ENCODE data around the gene UST.
A peak's percentile ranks its signal among the peaks of the same experiment; 100 is the strongest.

The UST gene

DNA sequence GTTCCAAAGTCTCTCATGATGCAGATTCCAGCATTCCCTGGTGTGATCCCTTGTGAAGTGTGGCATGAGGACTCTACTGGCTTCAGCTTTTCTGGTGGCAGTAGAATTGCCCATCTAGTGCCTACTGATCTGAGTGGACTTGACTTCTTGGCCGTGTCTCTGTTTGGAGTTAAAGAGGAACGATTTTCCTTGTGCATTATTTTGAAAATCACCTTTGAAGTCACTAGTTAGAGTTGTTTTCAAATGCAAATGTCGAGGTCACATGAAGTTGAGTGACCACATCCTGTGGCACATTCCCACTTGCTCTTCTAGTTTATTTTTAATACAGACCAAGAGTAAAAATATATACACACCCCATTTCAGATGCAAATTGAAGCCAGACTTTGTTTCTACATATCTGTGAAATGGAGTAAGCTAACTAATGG, 300.0 kb downstream of the UST start:
- DNase-seq = no peak

DNA sequence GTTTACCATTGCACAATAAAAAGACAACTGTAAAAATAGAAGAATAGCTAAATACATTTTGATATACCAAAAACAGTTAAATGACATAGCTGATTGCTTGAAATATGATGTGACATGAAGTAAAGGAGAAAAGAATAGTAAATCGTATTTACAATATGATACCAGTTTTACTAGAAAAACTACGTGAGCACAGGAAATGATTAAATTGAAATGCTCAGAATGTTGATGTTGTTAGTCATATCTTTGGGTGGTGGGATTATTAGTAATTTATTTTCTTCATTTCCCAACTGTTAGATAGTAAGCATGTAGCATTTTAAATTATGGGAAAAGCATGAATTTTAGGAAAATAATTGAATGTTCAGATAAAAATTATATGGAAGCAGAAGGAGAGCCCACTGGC, 302.4 kb downstream of the UST start:
- no peak for DNase-seq

DNA sequence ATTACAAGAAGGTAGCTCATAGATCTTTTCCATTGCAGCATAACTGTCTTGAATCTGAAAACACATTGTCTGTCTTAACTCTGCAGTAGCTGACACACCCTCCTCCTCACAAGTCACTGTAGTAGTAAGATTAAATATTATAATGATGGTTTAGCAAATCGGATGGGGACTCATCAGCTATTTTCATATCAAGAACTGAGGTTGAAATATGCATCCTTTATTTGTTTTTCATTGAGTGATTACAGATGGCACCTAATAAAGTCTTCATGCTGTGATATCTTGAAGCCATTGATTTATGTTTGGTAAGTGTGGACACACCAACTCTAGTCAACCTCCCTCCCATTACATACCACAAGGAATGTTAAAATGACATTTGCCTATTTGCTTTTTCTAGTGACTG, 303.3 kb downstream of the UST start:
- DNase-seq = no peak

DNA sequence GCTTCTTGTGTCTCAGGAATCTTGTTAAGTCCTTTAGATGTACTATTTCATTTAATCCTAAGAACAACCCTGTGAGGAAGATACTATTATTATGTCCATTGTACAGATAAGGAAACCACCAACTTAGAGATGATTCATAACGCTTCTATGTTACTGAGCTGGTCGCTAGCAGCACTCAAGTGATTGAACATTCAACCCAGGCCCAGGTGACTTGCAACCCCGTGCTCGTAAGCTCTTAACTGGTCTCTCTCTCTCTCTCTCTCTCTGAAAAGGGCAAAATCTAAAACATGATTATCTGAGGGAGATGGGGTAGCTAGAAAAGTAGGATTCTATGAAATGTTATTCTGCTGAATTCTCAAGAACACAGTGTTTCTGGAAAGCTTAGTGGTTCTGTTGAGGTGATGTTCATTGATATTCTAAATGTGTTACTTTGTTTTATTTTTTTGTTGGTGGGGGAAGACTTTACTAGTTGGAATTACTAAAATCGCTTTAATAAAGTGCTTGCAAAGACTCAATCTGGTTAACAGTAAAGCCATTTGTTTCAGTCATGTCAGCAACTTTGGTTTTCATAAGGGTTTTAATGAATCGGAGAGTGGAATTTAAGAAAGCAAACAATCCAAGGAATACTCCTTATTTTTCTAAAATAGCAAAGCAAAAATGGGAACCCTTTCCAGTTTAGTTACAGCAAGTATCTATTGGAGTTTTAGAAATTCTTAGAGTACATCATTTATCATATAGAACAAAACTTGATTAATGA, 305.7 kb downstream of the UST start:
- no peak for DNase-seq

DNA sequence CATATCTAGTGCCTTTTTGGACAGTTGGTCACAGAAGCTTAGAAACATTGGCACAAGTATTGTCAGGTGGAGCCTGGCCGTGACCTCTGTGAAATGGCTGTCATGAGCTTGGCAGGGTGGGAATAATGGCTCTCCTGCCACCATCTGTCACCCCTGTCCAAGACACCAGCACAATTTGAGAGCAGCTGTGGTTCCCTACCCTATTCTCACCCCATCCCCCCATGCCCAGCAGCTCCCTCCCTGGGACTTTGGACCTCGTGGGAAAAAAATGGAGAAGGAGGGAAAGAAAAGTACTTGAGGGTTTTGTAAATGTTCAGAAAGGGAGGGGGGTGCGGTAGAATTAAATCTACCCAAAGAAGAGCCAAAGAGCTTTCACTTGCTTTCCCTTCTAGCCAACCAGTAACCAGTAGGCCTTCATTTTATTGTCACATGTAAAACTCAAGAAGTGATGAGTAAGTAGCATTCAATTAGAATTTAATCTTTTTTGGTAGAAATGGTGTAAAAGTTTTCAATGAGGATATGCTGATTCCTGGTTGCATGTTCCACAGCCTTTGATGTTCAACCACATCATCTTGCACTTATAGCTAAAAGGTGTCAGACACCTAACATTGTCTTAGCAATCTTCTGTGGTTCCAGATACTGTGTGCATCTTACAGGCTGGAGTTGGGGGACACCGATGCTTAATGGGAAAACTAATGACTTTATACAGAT, 307.2 kb downstream of the UST start:
- DNase-seq = no peak

DNA sequence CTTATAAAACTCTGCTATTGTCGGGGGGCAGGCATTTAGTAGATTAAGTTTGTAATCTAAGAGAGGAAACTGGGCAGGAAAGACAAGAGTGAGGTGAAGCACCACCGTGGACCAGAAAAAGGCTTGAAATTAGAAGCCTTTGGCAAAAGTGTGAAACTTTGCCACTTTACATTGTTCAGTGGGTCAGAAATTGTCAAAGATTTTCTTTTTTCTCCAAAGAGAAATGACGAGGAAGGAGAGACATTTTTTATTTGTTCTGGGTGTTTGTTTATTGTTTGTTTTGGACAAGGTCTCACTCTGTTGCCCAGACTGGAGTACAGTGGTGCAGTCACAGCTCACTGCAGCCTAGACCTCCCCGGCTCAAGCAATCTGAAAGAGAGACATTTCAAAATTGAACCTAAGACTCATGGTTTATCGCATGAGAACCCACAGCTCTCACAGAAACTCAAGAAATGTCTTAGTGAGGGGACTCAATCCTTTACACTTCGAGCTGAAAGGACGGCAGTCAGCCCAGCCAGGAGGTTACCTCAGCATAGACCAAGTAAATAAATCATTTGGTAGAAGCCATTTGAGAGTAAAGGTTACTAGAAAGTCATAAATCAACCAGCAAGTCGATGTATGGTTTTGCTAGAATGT, 307.8 kb downstream of the UST start:
- no peak for DNase-seq

DNA sequence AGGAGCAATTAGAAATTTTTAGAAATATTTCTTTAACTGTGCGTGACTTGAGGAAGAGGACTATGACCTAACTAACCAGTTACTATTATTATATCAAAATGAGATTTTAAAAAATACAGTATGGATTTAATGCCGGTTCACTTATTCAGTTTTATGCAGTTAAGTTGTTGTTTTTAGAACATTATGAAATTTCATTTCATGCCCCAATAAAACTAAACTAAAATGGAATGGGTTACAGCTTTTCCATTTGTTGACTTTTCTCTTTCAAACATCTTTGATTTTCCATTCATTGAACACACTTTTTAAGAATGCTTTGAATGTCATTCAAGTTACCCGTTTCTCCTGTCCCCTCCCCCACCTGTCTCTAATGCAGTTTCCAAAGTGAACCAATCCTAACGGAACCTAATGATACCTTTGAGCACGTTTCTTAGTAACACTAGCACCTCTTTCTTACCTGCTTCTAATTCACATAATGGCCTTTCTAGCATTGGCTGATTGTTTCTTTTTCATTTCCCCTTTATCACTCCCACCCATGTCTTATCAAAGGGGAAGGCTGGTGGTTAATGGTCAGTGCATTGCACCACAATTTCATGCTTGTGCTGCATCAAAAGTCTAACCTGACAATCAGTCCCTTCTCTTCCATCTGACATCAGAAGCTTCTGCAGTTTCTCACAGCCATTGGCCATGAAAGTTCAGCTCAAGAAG, 308.5 kb downstream of the UST start:
- DNase-seq = no peak

DNA sequence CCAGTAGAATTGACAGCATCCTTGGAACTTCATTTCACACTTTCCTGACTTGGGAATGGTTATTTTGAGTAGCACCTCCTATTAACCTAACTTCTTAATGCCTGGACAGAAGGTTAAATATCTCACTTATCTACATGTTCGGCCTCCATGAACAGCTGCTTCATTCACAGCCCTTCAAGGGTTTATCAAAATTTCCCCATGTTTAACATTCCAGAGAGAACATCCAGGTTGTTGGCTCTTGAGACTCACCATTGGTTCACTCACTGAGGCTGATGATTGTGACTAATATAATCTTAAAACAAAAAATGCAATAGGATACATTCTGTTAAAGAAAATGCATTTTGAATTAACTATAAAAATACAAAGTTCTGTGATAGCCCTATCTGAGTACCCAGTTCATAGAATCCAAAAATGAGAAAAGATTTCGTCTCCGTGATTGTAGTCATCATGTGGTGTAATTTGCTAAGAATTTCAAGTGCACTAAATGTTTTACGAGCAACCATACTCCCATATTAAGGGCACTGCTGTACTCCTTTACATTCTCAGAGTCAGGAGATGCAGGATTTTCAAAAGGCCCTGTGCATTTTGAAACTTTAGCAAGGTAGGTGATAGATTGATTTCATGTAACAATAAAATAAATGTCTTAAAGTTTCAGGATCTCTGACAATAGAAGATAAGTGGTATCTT, 310.1 kb downstream of the UST start:
- DNase-seq = no peak

DNA sequence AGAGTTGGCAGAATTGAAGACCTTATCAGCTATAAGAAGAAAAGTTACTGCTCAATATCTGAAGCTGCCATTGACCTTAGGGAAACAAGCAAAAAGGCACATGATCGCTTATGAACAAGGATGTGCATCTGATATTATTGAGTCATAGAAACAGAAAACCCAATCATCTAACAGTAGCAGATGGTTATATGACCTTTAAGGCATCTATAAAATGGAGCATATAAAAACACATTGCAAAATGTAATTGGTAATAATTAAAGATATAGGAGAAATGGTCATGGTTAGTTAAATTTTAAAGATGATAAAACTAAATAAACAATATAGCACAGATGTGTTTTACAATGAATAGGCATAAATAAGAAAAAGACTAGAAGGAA, 310.6 kb downstream of the UST start:
- DNase-seq = no peak

DNA sequence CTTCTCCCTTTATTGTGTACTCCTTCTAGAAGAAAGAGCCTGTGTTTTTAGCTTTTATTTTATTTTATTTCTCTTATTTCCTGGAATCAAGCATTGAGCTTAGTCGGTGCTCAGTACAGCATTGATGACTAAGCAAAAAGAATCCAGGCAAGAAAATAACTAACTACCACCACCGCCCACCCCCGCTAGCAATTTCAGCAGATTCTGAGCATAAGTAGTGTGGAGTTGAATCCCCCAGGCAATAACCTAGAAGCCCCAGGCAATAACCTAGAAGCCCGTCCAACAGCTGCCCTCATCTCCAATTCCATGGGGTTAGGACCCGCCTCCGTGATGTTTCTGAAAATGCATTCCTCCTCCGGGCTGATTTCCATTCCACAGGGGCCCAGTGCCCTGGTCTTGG, 312.7 kb downstream of the UST start:
- no peak for DNase-seq

DNA sequence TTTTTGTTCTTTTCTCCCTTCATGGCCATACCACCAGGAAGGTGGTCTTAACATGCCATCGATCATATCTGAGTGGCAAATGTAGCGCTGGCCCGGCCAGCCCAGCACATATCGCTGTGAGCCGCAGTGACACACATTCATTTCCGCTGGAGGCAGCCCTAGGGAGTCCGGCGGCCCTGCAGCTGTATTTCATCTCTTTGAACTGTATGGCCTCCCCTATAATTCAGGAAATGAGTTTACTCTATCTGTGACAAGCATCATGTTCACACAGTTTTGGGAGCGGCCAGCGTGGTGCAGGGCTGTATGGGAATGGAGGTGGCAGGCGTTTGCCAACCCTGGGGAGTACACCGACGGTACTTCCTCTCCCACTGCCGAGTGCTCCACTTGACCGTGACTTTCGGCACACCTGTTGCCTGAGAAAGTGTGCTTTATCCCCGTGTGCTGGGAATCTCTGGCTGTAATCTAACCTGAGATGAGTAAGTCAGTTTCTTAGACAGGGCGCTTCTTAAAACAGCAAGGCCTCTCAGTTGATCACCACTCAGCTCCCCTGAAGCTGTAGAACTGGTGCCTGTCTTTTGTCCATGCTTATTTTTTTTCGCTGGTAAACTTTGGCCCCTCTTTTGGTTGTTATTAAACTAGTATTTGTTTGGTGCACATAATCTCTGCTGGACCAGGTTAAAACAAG, 313.6 kb downstream of the UST start:
- DNase-seq = peak; percentile 60

DNA sequence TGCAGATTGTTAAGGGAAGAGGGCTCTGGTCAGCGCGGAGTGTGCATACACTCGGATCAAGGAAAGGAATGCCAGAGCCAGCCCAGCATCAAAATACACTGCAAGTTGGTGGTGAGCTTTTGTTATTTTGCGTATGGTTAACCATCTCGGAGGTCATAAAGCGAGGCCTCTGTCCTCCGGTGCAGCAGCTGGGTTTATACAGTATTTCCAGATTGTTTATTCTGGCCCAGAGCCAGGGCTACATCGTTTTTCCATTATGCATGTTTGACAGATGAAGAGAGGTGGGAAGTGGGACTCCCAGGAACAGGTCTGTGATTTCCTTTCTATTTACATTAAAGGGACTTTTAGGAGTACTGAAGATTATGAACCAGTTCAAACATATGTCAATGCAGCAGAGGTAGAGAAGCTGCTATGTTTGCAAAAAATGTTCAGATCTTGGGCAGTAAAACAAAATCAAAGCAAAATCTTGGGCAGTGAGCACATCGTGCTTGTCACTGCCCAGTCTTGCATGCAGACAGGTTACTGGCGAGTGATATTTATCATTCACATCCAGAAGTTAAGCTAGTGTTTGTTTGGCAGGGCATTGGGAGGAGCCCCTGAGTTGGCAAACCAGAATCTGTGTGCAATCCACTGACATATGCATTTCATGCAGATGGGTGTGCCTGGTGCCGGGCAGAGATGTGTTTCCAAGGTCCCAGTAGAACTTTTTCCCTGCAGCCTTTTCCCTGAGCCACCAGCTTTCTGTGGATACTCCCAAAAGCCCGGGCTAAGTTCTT, 314.3 kb downstream of the UST start:
- DNase-seq = no peak

DNA sequence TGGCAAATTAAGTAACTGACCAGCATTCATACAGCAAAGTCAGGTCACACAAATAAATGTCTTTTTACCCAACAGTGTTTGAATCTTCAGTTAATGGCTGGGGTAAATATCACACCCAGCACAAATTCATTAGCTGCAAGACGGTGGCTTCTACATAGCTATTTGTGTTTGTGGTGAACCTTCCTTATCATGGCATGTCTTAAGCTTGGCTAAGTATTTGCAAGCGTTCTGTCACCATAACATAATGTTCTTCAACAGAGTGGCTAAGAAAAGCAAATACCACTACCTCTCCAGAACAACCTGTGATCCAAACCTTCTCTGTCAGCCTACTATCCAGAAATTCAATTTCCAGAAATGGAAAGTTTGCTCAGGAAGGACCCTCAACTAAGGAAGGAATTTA, 315.1 kb downstream of the UST start:
- no peak for DNase-seq

DNA sequence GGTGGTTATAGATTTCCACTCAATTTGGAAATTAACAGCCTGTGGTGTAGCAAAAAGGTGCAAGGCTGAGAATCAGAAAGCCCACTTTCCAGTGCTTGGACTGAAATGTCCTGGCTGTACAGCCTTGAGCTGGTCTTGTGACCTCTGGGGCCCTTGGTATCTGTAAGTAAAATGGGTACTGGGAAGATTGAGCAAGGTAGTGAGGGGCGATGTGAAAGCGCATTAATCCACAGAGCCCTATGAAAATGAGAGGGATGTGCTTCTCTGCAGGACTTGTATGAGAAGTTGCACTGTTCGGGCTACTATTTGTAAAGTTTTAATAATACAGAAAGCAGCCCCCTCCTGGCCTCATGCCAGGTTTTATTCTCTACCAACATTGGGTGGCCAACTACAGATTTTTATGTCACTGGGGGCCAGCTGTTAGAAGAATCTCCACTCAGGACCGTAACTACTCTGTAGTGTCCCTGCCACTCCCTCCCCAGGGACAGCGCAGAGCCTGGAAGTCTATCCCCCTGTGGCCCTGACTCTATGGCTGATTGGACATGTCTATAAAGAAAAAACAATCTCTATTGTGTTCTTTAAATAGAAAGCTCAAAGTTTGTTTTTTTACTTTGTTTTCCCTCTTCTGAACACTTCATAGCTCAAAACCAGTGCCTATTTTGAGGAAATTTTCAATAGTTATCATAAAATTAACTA, 316.0 kb downstream of the UST start:
- DNase-seq = no peak

DNA sequence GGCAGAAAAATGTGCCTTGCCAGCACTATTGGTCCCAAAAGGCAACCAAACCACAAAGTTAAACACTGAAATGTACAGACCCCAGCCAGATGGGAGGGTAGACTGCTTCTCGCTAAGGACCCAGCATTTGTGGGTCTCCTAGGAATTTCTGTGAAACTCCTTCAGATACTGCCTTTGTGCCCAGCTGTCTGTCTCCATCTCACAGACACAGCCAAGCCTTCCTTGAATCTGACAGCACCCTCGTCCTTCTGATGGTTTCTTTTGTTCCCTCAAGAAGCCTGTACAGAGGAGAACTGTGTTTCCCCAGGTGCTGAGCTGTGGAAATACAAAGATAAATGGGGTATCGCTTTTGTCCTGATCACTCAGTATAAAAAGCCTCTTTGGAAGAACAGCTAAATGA, 316.6 kb downstream of the UST start:
- no peak for DNase-seq

DNA sequence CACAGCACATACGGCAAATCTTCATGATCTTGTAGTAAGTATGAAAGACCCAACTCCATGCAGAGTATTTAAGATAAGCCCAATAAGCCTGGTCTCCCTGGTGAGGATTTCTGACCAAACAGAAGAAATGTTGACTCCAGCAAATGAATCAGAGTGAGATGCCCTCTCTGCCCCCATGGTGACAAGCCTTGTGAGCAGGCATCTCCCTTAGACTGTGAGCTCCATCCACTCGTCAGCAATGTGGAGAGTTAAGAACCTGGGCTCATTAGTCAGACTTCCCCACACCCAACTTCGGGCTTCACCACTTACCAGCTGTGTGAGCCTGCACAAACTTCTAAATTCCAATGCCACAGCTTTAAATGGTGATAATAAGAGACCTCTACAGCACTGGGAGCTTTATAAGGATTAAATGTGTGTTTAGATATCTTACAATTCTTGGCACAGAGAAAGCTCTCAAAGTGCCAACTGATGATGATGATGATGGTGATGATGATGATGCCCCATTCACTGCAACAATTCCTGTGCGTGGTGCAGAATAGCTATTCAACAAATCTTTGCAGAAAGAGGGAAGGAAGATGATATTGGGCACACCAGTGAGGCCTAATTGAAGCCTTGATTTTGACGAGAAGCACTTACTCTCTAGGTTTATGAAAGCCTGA, 317.3 kb downstream of the UST start:
- DNase-seq = no peak

DNA sequence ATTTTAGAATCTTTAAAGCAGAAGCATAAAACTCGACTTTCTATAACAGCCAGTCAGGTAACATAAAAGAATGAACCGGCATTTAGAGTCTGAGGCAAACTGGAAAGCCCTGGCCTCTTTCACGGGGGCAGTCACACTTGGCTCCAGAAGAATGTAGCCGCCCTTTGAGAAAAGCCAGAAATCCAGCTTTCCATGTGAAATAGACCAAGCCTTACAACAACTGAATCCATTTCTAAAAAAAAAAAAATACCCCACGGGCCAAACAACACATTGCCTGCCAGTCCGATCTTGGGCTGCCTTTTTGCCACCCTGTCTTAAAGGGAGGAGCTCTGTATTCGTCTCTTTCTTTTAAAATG, 317.8 kb downstream of the UST start:
- DNase-seq = no peak

DNA sequence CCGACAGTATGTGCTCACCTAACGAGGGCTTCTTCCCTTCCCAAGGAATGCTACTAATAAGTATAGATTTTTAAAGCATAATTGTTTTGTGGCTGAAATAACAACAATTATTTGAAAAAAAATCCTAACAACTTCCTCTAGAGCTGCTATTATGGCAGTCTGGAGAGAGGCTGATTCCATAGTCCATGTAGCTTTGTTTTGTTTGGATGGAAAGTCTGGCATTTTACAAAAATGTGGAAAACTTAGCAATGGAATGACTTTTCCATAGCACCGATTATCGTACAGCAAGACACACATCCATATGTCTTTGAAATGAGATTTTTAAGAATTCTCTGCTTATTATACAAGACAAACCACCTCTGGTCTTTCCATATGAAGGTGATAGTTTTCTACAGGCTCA, 318.3 kb downstream of the UST start:
- no peak for DNase-seq

DNA sequence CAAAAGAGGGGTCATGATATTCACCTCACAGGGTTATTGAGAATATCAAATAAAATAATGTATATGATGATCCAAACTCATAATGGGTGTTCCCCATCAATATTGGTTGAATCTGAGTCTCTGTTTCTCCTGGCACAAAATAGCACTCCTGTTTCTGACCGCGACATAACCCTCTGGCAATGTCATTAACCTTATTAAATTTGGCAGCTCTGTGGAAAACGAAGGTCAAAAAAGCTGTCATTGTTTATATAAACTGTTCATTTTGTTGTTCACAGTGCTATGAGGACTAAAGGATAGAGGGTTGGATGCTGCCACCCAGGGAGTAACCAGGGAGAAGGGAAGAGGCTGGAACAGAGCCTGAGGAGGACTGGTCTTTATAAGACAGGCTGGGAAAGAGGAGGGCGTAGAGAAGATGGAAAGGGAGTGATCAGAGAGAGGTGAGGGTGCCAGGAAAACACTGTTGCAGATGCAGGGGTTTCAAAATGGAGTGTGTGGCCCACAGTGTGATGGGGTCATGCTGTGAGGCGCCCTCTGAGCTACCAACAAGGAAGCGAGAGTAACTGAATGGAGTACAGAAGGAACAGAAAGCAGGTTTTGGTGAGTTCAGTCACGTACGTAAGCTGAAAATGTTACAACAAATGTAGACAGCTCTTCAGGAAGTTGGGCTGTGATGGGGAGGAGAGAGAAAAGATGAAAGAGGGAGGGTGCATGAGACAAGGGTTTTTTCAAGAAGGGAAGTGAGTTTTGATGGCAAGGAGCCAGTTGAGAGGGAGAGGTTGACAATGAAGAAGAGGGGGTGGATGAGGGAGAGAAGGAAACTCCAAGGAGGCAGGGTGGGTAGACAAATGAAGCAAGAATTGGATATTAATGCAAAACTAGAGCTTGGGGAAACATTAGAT, 319.1 kb downstream of the UST start:
- peak; percentile 63 for DNase-seq
